Endothelial cell (in vitro differentiated cells): Measurements from ENCODE around the gene GNAZ. TPM values are rescaled to one million over a fixed set of nuclear protein-coding genes. Genes with fewer than 3 reads are reported as not detected.

Source experiments
- DNase-seq: peaks from one replicate; pipeline ENCODE4 v3.0.0; 2021; ENCODE audit warnings: low spot score
- H3K27ac Mint-ChIP-seq: one replicate; pipeline ENCODE4 v1.8.0; 2021; ENCODE audit warnings: mixed read lengths, inconsistent platforms; ENCODE audit not compliant: unreplicated experiment
- H3K27me3 Mint-ChIP-seq: one replicate; pipeline ENCODE4 v1.8.0; 2021; ENCODE audit warnings: mild to moderate bottlenecking, moderate library complexity, mixed read lengths, inconsistent platforms; ENCODE audit not compliant: unreplicated experiment
- H3K36me3 Mint-ChIP-seq: one replicate; pipeline ENCODE4 v1.8.0; 2021; ENCODE audit warnings: mild to moderate bottlenecking, low read depth, mixed read lengths, inconsistent platforms; ENCODE audit not compliant: unreplicated experiment
- H3K4me1 Mint-ChIP-seq: one replicate; pipeline ENCODE4 v1.8.0; 2021; ENCODE audit warnings: mild to moderate bottlenecking, mixed read lengths, inconsistent platforms; ENCODE audit not compliant: unreplicated experiment
- H3K4me3 Mint-ChIP-seq: one replicate; pipeline ENCODE4 v1.8.0; 2021; ENCODE audit warnings: mild to moderate bottlenecking, mixed read lengths, inconsistent platforms; ENCODE audit not compliant: unreplicated experiment
- H3K9me3 Mint-ChIP-seq: one replicate; pipeline ENCODE4 v1.8.0; 2021; ENCODE audit warnings: mixed read lengths, inconsistent platforms; ENCODE audit not compliant: unreplicated experiment
- total RNA-seq: library from RNA; stranded (reverse); fragmentation: NEBNext Ultra II Directional; extraction: Animal tissue kit (Norgen Biotek cat#: 25700); gene quantifications from one replicate; pipeline ENCODE4 v1.2.1, GENCODE V29; 2021; ENCODE audit not compliant: unreplicated experiment
- TF ChIP-seq, protein P1 (sequence below): fragments of 200-600 bp; sonication (generic); IDR thresholded peaks from one replicate; pipeline ENCODE4 v1.5.0; 2021; ENCODE audit warnings: antibody characterized with exemption; ENCODE audit not compliant: unreplicated experiment

Gene GNAZ
- total RNA-seq, 1 donor from 2014 or later: 0.21 TPM

DNA sequence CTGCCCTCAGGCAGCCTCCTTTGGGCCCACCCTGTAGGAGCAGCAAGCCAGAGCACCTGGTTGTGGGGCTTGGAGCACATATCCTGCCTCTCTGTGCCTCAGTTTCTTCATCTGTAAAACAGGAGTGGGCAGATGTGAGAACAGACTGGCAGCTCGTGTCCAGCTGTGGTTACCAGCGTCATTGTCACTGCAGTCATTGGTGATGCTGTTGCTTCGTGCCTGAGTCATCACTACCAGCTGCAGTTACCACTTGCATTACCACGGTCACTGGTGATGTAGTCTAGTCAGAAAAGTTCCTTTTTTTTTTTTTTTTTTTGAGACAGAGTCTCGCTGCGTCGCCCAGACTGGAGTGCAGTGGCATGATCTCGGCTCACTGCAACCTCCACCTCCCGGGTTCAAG lies 51.1 kb downstream of the GNAZ start:
- H3K36me3 Mint-ChIP-seq: no peaks in the 10 kb centered on the region
- TF ChIP-seq, protein P1, sequence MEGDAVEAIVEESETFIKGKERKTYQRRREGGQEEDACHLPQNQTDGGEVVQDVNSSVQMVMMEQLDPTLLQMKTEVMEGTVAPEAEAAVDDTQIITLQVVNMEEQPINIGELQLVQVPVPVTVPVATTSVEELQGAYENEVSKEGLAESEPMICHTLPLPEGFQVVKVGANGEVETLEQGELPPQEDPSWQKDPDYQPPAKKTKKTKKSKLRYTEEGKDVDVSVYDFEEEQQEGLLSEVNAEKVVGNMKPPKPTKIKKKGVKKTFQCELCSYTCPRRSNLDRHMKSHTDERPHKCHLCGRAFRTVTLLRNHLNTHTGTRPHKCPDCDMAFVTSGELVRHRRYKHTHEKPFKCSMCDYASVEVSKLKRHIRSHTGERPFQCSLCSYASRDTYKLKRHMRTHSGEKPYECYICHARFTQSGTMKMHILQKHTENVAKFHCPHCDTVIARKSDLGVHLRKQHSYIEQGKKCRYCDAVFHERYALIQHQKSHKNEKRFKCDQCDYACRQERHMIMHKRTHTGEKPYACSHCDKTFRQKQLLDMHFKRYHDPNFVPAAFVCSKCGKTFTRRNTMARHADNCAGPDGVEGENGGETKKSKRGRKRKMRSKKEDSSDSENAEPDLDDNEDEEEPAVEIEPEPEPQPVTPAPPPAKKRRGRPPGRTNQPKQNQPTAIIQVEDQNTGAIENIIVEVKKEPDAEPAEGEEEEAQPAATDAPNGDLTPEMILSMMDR: no peak
- no peak for DNase-seq
- H3K27me3 Mint-ChIP-seq: peaks cover 11% of the 10 kb centered on the region
- no peaks in the 10 kb centered on the region for H3K9me3 Mint-ChIP-seq
- H3K4me3 Mint-ChIP-seq: no peak overlapping the region
- no peak overlapping the region for H3K27ac Mint-ChIP-seq
- peaks cover 10% of the 10 kb centered on the region for H3K4me1 Mint-ChIP-seq

DNA sequence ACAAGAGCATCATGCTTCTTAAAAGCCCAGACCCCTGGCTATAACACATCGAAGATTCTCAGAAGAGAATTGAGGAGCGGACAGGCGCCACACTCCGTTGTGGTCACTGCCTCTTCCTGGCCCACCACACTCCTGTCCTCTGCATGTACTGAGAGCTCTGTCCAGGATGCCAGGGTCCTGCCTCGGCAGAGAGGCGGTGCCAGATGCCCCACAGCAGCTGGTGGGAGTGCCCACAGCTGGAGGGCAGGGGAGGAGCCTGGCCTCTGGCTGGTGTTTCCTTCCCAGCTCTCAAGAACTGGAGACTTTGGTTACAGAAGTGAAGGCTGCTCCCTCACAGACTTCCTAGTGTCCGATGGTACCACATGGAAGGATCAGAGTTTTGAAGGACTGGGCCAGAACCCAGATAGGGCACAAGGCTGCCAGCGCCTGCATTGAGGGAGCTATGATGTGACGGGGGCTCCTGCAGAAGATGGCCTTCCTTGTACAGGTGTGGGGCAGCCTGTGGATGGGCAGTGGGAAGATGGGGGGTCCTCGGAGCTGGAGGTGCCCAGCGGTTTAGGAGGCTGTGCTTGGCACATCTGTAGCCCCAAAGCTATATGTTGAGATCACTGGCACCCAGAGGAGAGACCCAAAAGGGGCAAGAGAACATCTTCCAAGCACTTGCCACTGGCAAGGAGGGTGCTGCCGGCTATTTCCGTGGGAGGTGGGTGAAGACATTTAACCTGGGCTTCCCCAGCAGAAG lies 52.1 kb downstream of the GNAZ start:
- H3K27me3 Mint-ChIP-seq: peaks cover 11% of the 10 kb centered on the region
- H3K4me3 Mint-ChIP-seq: no peak overlapping the region
- TF ChIP-seq, protein P1: no peak
- H3K36me3 Mint-ChIP-seq: no peaks in the 10 kb centered on the region
- DNase-seq: no peak
- H3K9me3 Mint-ChIP-seq: no peaks in the 10 kb centered on the region
- peaks cover 10% of the 10 kb centered on the region for H3K4me1 Mint-ChIP-seq
- no peak overlapping the region for H3K27ac Mint-ChIP-seq

DNA sequence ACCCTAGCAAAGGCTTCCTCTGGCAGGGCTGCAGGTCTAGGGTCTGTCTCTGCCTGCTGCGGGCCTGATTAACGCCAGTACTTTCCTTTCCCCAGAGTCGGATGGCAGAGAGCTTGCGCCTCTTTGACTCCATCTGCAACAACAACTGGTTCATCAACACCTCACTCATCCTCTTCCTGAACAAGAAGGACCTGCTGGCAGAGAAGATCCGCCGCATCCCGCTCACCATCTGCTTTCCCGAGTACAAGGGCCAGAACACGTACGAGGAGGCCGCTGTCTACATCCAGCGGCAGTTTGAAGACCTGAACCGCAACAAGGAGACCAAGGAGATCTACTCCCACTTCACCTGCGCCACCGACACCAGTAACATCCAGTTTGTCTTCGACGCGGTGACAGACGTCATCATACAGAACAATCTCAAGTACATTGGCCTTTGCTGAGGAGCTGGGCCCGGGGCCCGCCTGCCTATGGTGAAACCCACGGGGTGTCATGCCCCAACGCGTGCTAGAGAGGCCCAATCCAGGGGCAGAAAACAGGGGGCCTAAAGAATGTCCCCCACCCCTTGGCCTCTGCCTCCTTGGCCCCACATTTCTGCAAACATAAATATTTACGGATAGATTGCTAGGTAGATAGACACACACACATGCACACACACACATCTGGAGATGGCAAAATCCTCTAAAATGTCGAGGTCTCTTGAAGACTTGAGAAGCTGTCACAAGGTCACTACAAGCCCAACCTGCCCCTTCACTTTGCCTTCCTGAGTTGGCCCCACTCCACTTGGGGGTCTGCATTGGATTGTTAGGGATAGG lies 52.9 kb downstream of the GNAZ start:
- Mint-ChIP-seq H3K9me3 (no peaks in the 10 kb centered on the region), H3K27me3 (peaks cover 11% of the 10 kb centered on the region), H3K27ac (no peak overlapping the region), H3K4me1 (peaks cover 10% of the 10 kb centered on the region), H3K36me3 (no peaks in the 10 kb centered on the region), H3K4me3 (no peak overlapping the region)
- DNase-seq: no peak
- TF ChIP-seq, protein P1: no peak

DNA sequence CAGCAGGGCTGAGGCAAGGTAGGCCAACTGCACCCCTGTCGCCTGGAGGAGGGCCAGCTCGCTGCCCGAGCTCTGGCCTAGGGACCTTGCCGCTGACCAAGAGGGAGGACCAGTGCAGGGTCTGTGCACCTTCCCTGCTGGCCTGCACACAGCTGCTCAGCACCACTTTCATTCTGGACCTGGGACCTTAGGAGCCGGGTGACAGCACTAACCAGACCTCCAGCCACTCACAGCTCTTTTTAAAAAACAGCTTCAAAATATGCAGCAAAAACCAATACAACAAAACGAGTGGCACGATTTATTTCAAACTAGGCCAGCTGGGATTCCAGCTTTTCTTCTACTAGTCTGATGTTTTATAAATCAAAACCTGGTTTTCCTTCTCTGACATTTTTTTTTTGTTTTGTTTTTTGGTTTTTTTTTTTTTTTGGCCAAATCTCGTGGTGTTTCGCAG lies 53.5 kb downstream of the GNAZ start:
- no peak for DNase-seq
- H3K27me3 Mint-ChIP-seq: peaks cover 11% of the 10 kb centered on the region
- TF ChIP-seq, protein P1: no peak
- no peaks in the 10 kb centered on the region for H3K36me3 Mint-ChIP-seq
- H3K4me1 Mint-ChIP-seq: peaks cover 10% of the 10 kb centered on the region
- H3K9me3 Mint-ChIP-seq: no peaks in the 10 kb centered on the region
- no peak overlapping the region for H3K4me3 Mint-ChIP-seq
- H3K27ac Mint-ChIP-seq: no peak overlapping the region
